Activated naive CD8-positive, alpha-beta T cell treated with anti-CD3 and anti-CD28 coated beads, Interleukin-2, amount 50 U/mL, for 16 hours (primary cell): ENCODE measurements around the gene HYOU1.
"Not testable (repeated sequence)": the region's sequence is repeated elsewhere in the genome, so short reads cannot be mapped to it uniquely, and the experiment has no call there.

ENCODE experiments used
- DNase-seq: peaks from one replicate; pipeline ENCODE4 v3.0.0-alpha.2; 2020; ENCODE audit warnings: low read depth, low spot score

The HYOU1 gene

DNA sequence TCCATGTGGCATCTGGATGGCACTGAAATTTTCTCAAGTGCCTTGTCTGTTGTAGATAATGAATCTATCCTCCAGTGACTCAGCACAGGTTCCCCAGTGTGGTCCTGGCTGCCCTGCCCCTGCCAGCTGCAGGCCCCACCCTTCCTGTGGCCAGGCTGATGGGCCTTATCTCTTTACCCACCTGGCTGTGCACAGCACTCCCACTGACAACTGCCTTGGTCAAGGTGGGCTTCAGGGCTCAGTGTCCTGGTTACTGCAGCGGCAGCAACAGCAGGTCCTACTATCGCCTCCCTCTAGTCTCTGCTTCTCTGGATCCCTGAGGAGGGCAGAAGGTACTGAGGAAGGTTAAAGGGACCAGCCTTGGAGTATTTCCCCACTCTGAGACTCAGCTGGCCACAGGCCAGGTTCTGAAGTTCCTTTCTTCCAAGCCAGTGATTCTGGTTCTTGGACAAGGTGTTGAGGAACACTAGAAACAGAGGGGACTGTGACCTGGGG lies 30.8 kb upstream of the HYOU1 start:
- no peak for DNase-seq

- DNase-seq = no peak
Measured at GRCh38 chr11:119087123-119087522, 30.1 kb upstream of the HYOU1 start.

- no peak for DNase-seq
Measured at GRCh38 chr11:119085437-119085847, 28.4 kb upstream of the HYOU1 start.

- DNase-seq = peak; percentile 83
Measured at GRCh38 chr11:119084663-119085436, 27.8 kb upstream of the HYOU1 start, which contains the start of gene HMBS. Gene HMBS (plus strand): TSS chr11:119084881. CDS start chr11:119085034, 153 bp downstream.

DNA sequence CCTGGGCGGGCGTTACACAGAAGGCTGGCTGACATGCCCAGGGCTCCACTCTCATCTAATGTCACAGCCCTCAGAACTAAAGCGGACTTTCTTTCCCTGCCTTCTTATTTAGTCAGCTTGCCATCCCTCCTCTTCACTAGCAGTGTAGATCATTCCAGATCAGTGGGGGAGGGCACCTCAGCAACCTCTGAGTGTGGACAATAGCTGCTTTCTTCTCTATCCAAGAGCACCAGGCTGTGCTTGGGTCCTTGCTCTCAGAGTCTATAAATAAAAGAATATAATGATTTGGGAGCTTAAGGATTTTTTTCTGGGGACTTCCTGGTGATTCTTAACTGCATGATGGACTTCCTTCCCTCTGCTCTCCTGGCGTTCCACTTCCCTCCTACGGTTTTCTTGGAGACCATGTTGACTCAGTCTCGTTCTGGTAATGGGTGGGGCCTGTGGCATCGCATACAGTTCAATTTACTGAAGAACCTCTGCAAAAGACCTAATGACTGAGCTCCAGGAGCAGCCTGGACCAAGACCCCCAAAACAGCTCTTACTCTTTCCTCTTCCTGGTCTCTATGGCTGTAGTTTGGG lies 24.8 kb upstream of the HYOU1 start:
- DNase-seq = no peak

DNA sequence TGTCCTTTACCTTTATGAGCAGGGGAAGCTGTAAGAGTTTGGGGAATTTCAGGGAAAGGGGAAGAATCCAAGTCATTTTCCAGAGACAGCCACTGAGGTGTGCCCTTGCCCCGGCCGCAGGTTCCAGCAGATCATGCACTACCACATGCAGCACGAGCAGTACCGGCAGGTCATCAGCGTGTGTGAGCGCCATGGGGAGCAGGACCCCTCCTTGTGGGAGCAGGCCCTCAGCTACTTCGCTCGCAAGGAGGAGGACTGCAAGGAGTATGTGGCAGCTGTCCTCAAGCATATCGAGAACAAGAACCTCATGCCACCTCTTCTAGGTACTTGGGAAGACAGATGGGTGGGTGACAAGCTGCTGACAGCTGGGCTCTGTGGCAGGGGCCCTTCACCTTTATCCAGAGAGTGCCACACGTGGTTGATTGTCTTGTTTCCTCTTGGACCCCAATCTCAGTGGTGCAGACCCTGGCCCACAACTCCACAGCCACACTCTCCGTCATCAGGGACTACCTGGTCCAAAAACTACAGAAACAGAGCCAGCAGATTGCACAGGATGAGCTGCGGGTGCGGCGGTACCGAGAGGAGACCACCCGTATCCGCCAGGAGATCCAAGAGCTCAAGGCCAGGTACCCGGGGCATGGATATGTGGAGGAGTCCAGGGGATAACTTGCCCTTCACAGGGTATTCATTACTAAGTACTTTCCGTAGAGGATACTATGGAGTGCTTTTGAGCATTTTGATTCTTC lies 21.8 kb upstream of the HYOU1 start:
- no peak for DNase-seq

DNA sequence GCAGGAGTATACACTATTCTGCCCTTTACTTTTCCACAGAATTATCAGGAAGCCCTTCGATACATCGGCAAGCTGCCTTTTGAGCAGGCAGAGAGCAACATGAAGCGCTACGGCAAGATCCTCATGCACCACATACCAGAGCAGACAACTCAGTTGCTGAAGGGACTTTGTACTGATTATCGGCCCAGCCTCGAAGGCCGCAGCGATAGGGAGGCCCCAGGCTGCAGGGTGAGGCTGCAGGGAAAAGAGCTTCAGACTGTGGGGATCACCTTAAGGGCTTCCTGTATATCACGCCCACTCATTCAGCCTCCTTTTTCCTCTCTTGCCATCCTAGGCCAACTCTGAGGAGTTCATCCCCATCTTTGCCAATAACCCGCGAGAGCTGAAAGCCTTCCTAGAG lies 20.8 kb upstream of the HYOU1 start:
- DNase-seq = no peak

DNA sequence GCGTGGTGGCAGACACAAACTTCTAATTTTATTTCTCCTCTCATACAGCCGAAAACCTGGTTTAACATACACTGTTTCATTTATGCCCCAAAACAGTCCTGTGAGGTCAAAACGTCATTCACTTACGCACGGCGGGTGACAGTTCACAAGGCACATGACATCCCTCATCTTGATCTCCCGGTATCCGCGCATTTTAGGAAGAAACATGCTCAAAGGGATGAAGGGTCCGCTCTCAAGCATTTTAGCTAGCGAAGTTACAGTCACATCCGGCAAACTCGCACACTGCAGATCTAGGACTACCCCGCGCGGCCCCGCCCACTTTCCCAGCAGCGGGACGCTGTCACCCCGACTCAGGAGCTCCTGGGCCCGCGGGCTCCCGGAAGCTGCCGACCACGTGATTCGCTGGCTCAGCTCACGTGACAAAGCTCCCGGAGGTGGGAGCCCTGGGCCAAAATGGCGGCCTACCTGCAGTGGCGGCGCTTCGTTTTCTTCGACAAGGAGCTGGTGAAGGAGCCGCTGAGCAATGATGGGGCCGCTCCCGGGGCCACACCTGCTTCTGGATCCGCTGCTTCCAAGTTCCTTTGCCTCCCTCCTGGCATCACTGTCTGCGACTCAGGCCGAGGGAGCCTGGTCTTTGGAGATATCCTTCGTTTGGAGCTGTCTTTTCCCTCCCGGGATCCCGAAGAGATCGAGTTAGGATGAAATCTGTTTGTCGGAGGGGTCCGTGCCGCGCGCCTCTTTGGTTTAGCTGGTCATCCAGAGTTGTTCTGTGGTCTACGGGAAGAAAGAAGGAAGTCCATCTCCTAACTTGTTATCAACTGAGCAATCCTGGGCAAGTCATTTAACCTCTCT lies 10.6 kb upstream of the HYOU1 start, which contains the start of gene VPS11:
Gene VPS11, plus strand, starts transcription at position 448 of the 852 bp plus-strand sequence. Its CDS starts 6 bp downstream, at position 454.
- peak; percentile 96 for DNase-seq

DNA sequence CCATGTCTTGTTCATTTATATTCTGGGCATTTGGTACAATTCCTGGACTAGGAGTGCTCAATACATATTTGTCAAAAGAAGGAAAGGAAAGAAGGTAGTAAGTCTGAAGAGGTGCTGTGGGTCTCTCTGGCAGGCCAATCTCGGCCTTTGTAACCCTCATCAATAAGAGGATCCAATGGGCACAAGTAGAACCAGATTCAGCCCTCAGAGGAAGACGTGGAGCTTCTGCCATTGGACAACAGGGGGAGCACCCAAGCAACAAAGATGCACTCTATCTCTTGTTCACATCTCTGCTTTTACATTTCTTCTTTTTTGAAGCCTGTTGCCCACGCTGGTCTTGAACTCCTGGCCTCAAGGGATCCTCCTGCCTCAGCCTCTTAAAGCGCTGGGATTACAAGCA lies 8.4 kb upstream of the HYOU1 start:
- DNase-seq = no peak

- no peak for DNase-seq
Measured at GRCh38 chr11:119062779-119063178, 5.8 kb upstream of the HYOU1 start.

DNA sequence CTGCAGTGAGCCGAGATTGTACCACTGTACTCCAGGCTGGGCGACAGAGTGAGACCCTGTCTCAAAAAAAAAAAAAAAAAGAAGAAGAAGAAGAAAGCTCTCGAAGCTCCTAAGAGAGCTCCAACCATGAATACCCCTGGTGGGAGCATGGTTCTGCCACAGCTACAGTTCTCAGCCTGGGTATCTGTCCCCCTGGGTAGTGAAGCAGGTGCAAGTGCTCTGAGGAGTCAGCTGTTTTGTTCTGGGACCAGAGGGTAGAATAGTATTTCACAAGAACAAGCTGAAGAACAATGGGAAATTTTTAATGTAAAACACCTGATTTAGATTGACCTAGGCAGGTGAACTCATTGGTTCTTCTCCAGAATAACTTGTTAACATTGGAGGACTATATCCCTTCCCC lies 4.3 kb upstream of the HYOU1 start:
- no peak for DNase-seq

DNA sequence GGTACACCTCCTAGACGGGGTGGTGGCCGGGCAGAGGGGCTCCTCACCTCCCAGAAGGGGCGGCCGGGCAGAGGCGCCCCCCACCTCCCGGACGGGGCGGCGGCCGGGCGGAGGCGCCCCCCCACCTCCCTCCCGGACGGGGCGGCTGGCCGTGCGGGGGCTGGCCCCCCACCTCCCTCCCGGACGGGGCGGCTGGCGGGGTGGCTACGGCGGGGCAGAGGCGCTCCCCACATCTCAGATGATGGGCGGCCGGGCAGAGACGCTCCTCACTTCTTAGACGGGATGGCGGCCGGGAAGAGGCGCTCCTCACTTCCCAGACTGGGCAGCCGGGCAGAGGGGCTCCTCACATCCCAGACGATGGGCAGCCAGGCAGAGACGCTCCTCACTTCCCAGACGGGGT lies 2.1 kb upstream of the HYOU1 start:
- not testable (repeated sequence) for DNase-seq

DNA sequence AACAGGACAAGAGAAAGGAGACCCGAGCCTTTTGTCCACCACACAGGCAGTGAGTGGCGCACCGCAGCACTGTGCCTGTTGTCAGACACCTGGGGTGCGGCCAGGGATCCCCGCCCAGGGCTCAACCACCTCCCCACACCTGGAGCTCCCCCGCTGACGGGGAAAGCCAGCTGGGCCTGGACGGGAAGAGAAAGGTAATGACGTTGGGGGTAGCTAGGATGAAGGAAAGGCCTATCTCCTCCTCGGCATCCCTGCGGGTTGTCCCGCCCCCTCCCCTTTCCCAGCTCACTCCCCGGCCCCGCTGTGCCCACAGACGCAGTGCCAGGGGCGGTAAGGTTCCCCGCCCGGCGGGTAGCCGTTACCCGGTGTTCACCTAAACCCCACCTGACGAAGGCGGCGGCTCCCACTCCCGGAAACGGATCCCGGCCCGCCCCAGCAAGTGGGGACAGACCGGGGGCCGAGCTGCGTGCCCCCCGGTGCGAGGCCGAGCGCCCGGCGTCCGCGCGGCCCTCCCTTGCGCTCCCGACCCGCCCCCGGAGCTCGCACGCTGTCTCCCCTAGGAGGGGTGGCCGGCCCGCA lies 495 bp downstream of the HYOU1 start:
- peak; percentile 6 for DNase-seq

DNA sequence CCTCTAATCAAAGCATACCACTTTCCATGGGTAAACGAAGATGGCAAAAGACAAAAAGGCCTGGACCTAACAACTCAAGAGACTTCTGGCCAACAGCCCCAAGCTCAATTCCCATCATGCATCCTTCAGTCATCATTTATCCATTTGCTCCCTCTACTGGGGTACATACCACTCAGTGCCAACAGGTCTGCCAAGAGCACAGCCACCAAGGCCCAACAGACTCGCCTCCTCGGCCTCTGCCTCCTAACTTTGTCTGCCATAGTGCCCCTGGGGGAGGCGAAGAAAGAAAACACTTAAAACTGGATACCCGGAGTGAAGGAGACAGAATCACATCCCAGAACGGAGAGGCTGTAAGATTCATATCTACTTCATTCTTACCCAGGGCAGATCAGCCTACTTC lies 1.1 kb downstream of the HYOU1 start:
- DNase-seq = no peak

DNA sequence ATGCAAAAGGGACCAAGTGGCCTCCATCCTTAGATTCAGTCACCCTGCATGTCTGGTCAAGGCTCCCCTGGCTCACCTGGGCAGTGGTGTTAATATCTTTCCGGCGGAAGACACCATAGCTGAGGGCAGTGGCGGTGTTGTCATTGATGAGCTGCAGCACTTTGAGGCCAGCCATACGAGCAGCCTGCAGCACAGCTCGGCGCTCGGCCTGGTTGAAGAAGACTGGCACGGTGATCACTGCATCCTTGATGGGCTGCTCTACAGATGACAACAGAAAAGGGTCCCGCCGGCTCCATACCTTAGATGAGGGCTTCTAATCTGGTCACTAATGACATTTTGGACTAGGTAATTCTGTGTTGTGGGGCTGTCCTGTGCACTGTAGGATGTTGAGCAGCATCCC lies 2.6 kb downstream of the HYOU1 start:
- DNase-seq = no peak

GRCh38 chr11:119052163-119052814 lies 4.7 kb downstream of the HYOU1 start:
- no peak for DNase-seq

DNA sequence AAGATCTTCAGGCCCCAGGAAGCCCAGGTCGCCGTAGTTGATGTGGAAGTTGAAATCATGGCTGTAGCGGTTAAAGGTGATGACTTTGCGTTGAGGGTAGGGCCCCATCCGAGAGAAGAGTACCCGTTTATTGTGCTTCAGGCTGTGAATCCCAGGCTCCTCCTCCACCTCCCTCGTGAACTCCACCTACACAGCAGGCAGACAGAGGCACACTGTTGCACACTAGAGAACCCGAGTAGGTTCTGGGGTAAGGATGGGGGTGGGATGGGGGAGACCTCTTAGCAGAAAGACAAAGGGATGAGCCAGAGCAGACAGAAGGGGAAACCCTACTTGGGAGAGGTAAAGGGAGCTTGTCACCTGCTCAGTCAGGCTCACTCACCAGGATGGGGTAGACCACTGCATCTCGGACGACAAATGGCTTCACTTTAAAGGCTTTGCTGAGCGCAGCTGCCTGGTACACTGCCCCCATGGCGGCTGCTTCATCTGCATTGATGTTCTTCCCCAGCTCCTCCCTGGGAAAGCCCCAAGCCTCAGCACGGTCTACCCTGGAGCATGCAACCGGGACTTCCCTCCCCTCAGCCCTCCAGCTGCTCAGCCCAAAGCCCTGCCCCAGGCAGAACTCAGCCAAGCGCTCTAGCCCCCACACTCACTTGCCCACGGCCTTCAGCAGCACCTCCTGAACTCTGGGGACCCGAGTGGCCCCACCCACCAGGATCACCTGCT lies 5.4 kb downstream of the HYOU1 start:
- DNase-seq = no peak

- DNase-seq = no peak
Measured at GRCh38 chr11:119049081-119049480, 7.9 kb downstream of the HYOU1 start.

GRCh38 chr11:119048644-119049043 lies 8.4 kb downstream of the HYOU1 start:
- DNase-seq = no peak

GRCh38 chr11:119047205-119047604 lies 9.8 kb downstream of the HYOU1 start:
- DNase-seq = no peak
